Muscle of leg (tissue), 11 donors: ENCODE measurements around the gene LMNTD2. TPM values are rescaled to one million over a fixed set of nuclear protein-coding genes. Genes with fewer than 3 reads are reported as not detected.

Source experiments
- DNase-seq: peaks from one replicate; pipeline ENCODE4 v3.0.0; 2013
- H3K27ac ChIP-seq: one replicate; pipeline ENCODE4 v1.5.1; 2013; ENCODE audit warnings: mild to moderate bottlenecking, low read length, control low read depth
- H3K27me3 ChIP-seq: one replicate; pipeline ENCODE4 v1.6.1; 2013; ENCODE audit warnings: low read length; ENCODE audit not compliant: control insufficient read depth, insufficient read depth
- H3K36me3 ChIP-seq: one replicate; pipeline ENCODE4 v1.6.1; 2013; ENCODE audit warnings: low read length; ENCODE audit not compliant: control insufficient read depth, insufficient read depth
- H3K4me1 ChIP-seq: one replicate; pipeline ENCODE4 v1.6.1; 2013; ENCODE audit warnings: low read length; ENCODE audit not compliant: control insufficient read depth, insufficient read depth
- H3K4me3 ChIP-seq: one replicate; pipeline ENCODE4 v1.5.1; 2013; ENCODE audit warnings: low read length, control low read depth
- H3K9me3 ChIP-seq: replicated peaks from 2 replicates; pipeline ENCODE4 v1.6.1; 2013; ENCODE audit warnings: low read depth, low read length; ENCODE audit not compliant: control insufficient read depth
- WGBS: methylation state at CpG from one replicate; pipeline ENCODE4 v1.1.5; 2013; ENCODE audit warnings: missing lambda C conversion rate; ENCODE audit not compliant: insufficient coverage; 5-methylcytosine and 5-hydroxymethylcytosine counted together
- polyA plus RNA-seq, 8 donors: library from polyadenylated mRNA; unstranded; fragments of 120-200 nt; gene quantifications; one replicate each; pipeline versions ENCODE4 v1.2.1 to v1.2.3, GENCODE V29; 2013; ENCODE audit warnings: inconsistent platforms in 1 of 8, low replicate concordance in 1 of 8; ENCODE audit not compliant: insufficient read length in 8 of 8, insufficient read depth in 1 of 8
- total RNA-seq: library from RNA; stranded (reverse); fragments of 120-200 nt; gene quantifications from one replicate; pipeline ENCODE4 v1.2.4, GENCODE V29; 2013

Gene LMNTD2
- total and polyA plus RNA-seq, 9 donors: 0.22 to 1.5 (median 0.57) TPM

DNA sequence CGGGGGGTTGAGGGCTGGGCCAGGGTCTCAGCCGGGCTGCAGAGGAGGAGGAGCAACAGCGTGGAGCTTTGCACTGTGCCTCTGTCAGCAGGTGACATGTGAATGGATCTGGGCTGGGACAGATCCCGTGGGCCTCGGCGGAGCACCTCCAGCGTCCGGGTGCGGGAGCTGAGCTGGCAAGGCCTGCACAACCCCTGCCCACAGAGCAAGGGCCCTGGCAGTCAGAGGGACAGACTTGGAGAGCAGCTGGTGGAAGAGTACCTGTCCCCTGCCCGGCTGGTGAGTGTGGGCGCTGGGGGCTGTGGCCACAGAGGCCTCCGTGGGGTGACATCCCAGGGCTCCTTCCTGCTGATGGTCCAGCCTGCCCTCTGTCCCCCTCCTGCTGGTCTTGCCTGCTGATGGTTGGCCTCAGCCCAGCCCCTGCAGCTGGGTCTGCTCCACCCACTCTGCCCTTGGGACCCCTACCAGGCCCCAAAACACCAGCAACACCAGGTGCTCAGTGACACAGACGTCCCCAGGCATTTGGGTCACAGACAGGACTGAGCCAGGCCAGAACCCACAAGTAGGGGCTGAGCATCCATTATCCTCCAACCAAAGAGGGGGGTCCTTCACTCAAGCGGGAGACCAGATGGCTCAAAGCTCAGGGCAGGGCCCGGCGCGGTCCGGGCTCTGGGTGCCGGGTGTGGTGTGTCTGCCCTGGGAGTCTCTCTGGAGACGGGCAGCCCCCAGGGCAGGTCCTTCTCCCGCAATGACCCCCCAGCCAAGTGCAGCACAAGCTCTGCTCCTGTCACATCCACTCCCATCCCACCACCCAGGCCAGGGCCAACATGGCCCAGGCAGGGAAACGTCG is 19.7 kb downstream of the LMNTD2 start:
- Histone ChIP-seq H3K27ac (no peak overlapping the region), H3K9me3 (no peaks in the 10 kb centered on the region), H3K4me3 (no peak overlapping the region), H3K36me3 (no peaks in the 10 kb centered on the region), H3K27me3 (peaks cover 37% of the 10 kb centered on the region), H3K4me1 (peaks cover 24% of the 10 kb centered on the region)
- WGBS: 63% methylated on average over 14 of the region's 23 CpGs
- no peak for DNase-seq

DNA sequence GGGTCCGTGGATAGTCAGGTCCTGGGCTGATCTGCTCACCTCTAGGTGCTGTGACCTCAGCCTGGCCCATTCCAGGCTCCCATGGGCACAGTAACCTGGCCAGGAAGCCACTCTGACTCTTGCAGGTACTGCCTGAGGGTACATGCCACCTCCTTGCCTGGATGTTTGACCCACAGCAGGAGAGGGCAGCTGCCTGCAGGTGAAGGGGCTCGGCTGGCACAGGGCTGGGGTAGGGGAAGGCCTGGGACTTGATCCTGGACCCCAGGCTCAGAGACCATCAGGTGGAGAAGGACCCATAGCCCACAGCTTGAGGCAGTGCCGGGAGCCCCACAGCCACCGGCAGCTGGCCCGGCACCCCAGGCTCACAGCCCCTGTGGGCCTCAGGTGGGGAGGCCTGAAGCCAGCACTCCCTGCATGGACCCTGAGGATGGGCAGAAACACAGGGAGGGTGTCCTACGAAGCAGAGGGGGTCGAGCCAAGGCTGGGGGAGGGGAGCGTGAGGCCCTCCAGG is 20.5 kb downstream of the LMNTD2 start:
- WGBS: 71% methylated on average over 8 of the region's 8 CpGs
- H3K27ac ChIP-seq: no peak overlapping the region

DNA sequence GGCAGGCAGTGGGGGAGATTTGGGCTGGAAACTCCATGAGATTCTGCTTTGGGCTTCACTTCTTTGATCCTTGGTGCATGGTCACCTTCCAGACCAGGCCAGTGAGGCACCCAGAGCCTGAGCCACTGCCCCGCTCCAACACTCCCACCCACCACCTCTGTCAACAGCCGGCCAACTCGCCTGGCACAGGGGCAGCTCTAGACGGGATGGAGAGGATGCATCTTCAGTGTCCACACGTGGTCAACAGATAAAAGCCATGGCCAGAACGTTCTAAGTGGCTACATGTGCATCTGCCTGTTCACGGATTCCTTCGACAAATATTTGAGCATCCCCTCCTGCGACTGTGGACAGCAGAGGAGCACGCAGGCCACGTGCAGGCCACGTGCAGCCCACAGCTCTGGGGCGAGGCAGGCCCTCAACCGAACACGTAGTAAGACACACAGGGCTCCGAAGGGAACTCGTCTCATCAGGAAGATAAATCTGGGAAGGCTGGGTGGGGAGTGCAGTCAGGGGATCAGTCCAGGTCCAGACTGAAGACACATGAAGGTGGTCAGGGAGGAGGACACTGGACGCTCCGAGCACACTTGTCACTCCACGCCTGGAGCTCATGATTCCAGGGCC is 22.0 kb downstream of the LMNTD2 start:
- WGBS: 88% methylated on average over 18 of the region's 20 CpGs
- Histone ChIP-seq H3K27me3 (peaks cover 37% of the 10 kb centered on the region), H3K4me3 (no peak overlapping the region), H3K27ac (no peak overlapping the region), H3K36me3 (peaks cover 4% of the 10 kb centered on the region), H3K4me1 (peaks cover 37% of the 10 kb centered on the region), H3K9me3 (no peaks in the 10 kb centered on the region)
- no peak for DNase-seq

More for the DNA sequence above, 20.5 kb downstream of the LMNTD2 start:
- peaks cover 24% of the 10 kb centered on the region for H3K4me1 ChIP-seq
- H3K27me3 ChIP-seq: peaks cover 37% of the 10 kb centered on the region
- no peak overlapping the region for H3K4me3 ChIP-seq
- no peak for DNase-seq
- no peaks in the 10 kb centered on the region for H3K36me3 ChIP-seq
- no peaks in the 10 kb centered on the region for H3K9me3 ChIP-seq

DNA sequence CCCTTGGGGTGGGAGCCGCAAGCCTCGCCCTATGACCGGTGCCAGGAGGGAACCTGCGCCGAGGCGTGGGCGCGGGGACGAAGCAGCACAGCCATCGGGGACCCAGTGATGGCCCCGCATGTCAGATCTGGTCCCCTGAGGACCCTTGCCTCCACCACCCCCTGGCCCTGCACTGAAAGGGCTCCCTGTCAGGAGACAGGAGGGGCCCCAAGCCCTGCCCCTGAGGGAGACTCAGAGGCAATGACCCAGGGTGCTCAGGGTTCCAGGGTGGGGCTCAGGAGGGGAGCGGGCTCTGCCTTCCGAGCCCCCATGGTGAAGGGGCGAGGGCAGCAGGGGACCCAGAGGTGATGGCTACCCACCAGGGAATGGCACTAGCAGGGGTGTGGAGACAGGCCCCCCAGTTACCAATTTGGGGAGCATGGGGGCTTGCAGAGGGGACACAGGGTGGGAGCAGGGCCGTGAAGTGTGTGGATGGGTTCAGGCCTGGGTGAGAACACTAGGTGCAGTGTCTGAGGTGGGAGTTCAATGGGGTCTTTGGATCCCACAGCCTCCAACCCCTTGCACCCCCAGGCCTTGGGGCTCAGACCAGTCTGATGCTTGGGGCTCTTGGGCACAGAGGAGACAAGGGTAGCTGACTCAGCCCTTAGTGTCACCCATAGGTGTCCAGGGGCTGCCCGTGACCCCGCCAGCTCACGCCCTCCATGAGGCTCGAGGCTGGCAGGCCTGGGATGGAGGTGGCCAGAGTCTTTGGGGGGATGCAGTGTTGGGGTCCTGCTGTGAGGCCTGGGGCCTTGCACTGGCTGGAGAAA is 22.7 kb downstream of the LMNTD2 start:
- 42% methylated on average over 19 of the region's 19 CpGs for WGBS
- peaks cover 11% of the 10 kb centered on the region for H3K36me3 ChIP-seq

DNA sequence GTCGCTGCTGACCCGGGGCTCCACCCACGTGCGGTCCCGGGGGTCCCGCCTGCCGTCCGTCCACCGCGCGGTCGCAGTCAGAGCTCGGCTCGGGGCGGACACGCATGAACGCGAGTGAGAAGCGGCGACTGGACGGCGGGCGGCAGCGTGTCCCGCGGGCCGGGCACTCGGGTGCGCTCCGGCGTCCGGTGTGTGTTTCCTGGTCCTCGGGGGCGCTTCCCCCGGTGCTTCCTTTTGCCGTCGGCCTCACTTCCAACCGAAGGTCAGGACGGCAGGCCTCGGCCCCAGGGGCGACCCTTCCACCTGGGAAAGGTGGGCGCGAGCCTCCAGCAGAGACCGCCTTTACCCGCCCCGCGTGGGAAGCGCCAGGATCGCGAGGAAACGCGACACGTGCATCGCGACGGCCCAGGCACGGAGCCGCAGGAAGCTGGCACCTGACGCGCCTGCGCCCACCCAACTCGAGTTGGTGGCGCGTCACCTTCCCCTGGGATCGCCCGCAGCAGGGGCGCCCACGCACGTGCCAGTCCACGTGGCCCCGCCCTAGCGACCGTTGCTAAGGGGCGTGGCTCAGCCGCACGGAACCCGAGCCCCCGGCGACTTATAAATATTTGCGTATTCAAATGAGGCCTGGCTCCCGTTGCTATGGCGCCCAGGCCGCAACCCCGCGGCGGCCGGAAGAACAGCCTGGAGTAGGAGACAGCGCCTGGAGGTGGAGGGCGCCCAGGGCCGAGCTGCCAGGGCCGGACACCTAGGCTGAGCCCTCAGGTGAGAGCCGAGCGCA is 23.5 kb downstream of the LMNTD2 start, which contains the start of gene LRRC56:
Gene LRRC56 (plus strand): TSS at position 687 of the 781 bp plus-strand sequence. CDS start 3,158 bp downstream, outside the sequence.
- Histone ChIP-seq H3K36me3 (peaks cover 19% of the 10 kb centered on the region), H3K27ac (no peak within 1 kb of the TSS), H3K4me1 (peaks cover 51% of the 10 kb centered on the region), H3K27me3 (peaks cover 37% of the 10 kb centered on the region), H3K4me3 (peak within 1 kb of the TSS; percentile 19), H3K9me3 (no peaks in the 10 kb centered on the region)
- under 1% methylated on average over 93 of the region's 93 CpGs for WGBS
- peak; percentile 76 for DNase-seq

More for the DNA sequence above, 22.7 kb downstream of the LMNTD2 start:
- peak overlapping the region; percentile 19 for H3K4me3 ChIP-seq
- H3K4me1 ChIP-seq: peaks cover 44% of the 10 kb centered on the region
- no peak overlapping the region for H3K27ac ChIP-seq
- peaks cover 37% of the 10 kb centered on the region for H3K27me3 ChIP-seq
- DNase-seq: no peak
- no peaks in the 10 kb centered on the region for H3K9me3 ChIP-seq

DNA sequence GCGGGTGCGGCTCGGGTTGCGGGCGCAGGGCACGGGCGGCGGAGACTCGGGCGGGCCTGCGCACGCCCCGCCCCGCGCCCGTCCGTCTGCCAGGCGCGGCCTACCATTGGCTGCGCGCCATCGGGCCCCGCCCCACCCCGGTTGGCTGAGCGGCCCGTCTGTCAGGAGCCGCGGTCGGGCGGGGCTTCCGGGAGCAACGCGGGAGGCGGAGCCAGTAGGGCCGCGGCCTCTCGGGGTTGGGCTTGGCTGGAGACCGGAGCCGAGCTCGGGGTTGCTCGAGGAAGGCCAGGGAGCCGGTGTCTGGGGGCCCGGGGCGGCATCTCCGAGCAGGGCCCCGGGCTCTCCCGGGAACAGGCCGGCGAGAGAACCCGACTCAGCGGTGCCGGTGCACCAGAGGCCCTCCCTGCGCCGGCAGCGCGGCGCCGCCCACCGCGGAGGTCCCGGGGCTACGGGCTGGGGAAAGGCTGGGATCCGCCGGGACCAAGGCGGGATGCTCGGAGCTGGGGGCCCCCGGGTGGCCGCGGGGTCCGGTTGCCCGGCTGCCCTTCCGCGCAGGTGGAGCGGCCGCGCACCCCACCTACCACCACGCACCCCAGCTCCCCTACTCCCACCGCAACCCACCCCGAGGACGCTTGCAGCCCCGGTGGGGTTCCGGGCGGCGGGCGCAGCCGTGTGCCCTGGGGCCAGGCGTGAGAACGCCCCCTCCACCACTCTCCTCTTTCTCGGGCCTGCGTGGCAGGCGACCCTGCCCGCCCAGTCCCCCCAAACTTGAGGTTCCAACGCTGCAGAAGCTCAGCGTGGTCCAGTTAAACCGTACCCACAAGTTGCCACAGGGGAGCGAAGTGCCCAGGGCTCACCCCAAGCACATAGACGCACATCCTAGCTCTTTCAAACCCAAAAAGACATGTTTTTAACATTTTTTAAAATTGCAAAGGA is 24.8 kb downstream of the LMNTD2 start, which contains the start of gene HRAS:
Gene HRAS (minus strand): TSS at position 58 of the 936 bp plus-strand sequence.
- Histone ChIP-seq H3K36me3 (peaks cover 30% of the 10 kb centered on the region), H3K4me1 (peaks cover 52% of the 10 kb centered on the region), H3K9me3 (no peaks in the 10 kb centered on the region), H3K27me3 (peaks cover 37% of the 10 kb centered on the region), H3K27ac (peak within 1 kb of the TSS; percentile 90), H3K4me3 (peak within 1 kb of the TSS; percentile 82)
- WGBS: 2% methylated on average over 79 of the region's 97 CpGs
- peak; percentile 97 for DNase-seq

DNA sequence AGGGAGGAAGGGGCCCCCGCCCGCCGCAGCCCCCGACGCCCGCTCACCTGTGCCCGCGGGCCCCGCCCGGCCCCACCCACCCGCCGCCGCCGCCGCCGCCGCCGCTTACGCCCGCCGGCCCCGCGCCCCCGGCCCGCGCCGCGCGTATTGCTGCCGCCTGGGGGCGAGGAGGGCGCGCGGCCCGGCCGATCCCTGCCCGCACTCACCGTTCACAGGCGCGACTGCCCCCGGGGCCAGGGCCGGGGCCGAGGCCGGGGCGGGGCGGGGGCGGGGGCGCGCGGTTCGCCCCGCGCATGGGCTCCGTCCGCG is 25.4 kb downstream of the LMNTD2 start:
- no peak for DNase-seq
- peaks cover 52% of the 10 kb centered on the region for H3K4me1 ChIP-seq

DNA sequence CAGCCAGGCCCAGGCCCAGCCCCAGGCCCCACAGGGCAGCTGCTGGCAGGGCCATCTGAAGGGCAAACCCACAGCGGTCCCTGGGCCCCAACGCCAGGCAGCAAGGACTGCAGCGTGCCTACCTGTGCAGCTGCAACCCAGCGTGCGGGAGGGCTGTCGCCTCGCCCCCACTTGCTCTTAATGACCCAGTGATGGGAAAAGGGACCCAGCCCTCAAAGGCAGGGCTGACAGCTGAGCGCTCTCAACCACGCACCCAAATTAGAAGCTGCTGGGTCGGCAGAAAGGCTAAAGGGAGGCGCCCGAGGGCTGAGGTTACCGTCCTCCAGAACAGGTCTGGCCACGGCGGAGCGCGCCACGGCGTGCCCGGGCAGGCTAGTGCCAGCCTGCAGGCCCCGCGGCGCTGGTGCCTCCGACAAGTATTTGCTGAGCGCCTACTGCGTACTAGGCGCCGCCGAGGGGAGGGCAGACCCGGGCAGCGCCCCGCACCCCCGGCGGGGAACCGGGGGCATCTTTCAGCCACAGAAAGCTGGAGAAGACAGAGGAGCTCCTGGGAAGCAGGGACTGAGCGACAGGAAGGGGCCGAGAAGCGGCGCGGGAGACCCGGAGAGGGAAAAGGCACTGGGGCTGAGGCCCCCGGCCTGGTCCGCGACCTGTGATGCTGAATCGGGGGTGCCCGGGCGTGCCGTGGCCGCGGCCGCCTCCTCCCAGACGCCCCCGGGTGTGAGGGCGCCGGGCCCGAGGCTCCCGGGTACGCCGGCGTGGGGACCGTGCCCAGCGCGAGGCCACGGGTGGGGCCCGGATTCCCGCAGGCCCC is 25.9 kb downstream of the LMNTD2 start:
- Histone ChIP-seq H3K4me3 (peak overlapping the region; percentile 82), H3K36me3 (peaks cover 36% of the 10 kb centered on the region), H3K4me1 (peaks cover 57% of the 10 kb centered on the region), H3K27ac (peak overlapping the region; percentile 90), H3K9me3 (no peaks in the 10 kb centered on the region), H3K27me3 (peaks cover 32% of the 10 kb centered on the region)
- WGBS: 9% methylated on average over 64 of the region's 66 CpGs
- DNase-seq: peak; percentile 63

More for the DNA sequence above, 25.4 kb downstream of the LMNTD2 start:
- under 1% methylated on average over 44 of the region's 56 CpGs for WGBS
- peaks cover 31% of the 10 kb centered on the region for H3K36me3 ChIP-seq
- peak overlapping the region; percentile 82 for H3K4me3 ChIP-seq
- peaks cover 37% of the 10 kb centered on the region for H3K27me3 ChIP-seq
- H3K9me3 ChIP-seq: no peaks in the 10 kb centered on the region
- no peak overlapping the region for H3K27ac ChIP-seq
